H1 (cell line): ENCODE data around the gene ARHGEF4.
"Not testable (repeated sequence)": the region's sequence is repeated elsewhere in the genome, so short reads cannot be mapped to it uniquely, and the experiment has no call there.

Source experiments
- CTCF ChIP-seq, 3 experiments: IDR thresholded peaks; 1 replicate in 2 of 3; 2 replicates in 1 of 3; pipeline versions ENCODE4 v1.5.1 to v1.6.1; 2011; ENCODE audit warnings: low read length in 3 of 3, mild to moderate bottlenecking in 3 of 3, inconsistent platforms in 2 of 3, low read depth in 1 of 3, moderate library complexity in 1 of 3; ENCODE audit not compliant: insufficient read depth in 1 of 3; ENCODE audit errors: control extremely low read depth in 1 of 3
- EZH2 ChIP-seq: fragments of 200-600 bp; sonication (generic); IDR thresholded peaks from 2 replicates; pipeline ENCODE4 v1.7.1; 2012; ENCODE audit warnings: low read depth, mild to moderate bottlenecking, moderate library complexity, low read length, inconsistent platforms; ENCODE audit not compliant: severe bottlenecking
- GTF2F1 ChIP-seq: IDR thresholded peaks from 2 replicates; pipeline ENCODE4 v1.6.1; 2012; ENCODE audit warnings: low read depth, low read length, improper control_type of control experiment, borderline replicate concordance
- JUN ChIP-seq: IDR thresholded peaks from 2 replicates; pipeline ENCODE4 v1.6.1; 2011; ENCODE audit warnings: low read depth, mild to moderate bottlenecking, improper control_type of control experiment, low read length
- MAX ChIP-seq: IDR thresholded peaks from 2 replicates; pipeline ENCODE4 v1.6.1; 2012; ENCODE audit warnings: inconsistent platforms
- POLR2A ChIP-seq, 2 experiments: IDR thresholded peaks; 1 replicate in 1 of 2; 2 replicates in 1 of 2; pipeline ENCODE4 v1.6.1; 2011; ENCODE audit warnings: low read depth in 2 of 2, low read length in 2 of 2, mild to moderate bottlenecking in 2 of 2; ENCODE audit errors: control extremely low read depth in 1 of 2
- POLR2AphosphoS5 ChIP-seq: IDR thresholded peaks from 2 replicates; pipeline ENCODE4 v1.6.1; 2011; ENCODE audit warnings: low read depth, low read length
- SAP30 ChIP-seq: fragments of 300-600 bp; sonication (generic); IDR thresholded peaks from 2 replicates; pipeline ENCODE4 v1.7.1; 2012; ENCODE audit warnings: low read length, moderate library complexity, mild to moderate bottlenecking, inconsistent platforms; ENCODE audit not compliant: insufficient read depth, insufficient replicate concordance
- SIX5 ChIP-seq: IDR thresholded peaks from 2 replicates; pipeline ENCODE4 v1.6.1; 2011; ENCODE audit warnings: mild to moderate bottlenecking, low read depth, low read length
- SRF ChIP-seq: IDR thresholded peaks from 2 replicates; pipeline ENCODE4 v1.6.1; 2011; ENCODE audit warnings: mild to moderate bottlenecking, low read depth, low read length, moderate library complexity
- TCF12 ChIP-seq: IDR thresholded peaks from 2 replicates; pipeline ENCODE4 v1.6.1; 2011; ENCODE audit warnings: low read depth, mild to moderate bottlenecking, low read length

GRCh38 chr2:130992003-130992402 is 155.3 kb downstream of the ARHGEF4 start:
- TF ChIP-seq SRF; SIX5; JUN; POLR2A (IDR thresholded peaks at IDR 0.05; ENCODE audit: control extremely low read depth in 1 of 2, low read depth in 2 of 2, low read length in 2 of 2); TCF12; EZH2; CTCF (IDR thresholded peaks at IDR 0.05; ENCODE audit: control extremely low read depth in 1 of 3, insufficient read depth in 1 of 3, low read depth in 1 of 3, low read length in 3 of 3); POLR2AphosphoS5; MAX; GTF2F1; SAP30: not testable (repeated sequence)
